Endodermal cell (in vitro differentiated cells): ENCODE data around the gene PRKCB. TPM values are rescaled to one million over a fixed set of nuclear protein-coding genes. Genes with fewer than 3 reads are reported as not detected.
"Not testable (repeated sequence)": the region's sequence is repeated elsewhere in the genome, so short reads cannot be mapped to it uniquely, and the experiment has no call there.

ENCODE experiments used
- DNase-seq: peaks from one replicate; pipeline ENCODE4 v3.0.0-alpha.2; 2017
- H3K27ac ChIP-seq: 2 replicates; pipeline ENCODE4 v1.5.1; 2013; ENCODE audit warnings: mild to moderate bottlenecking, low read depth, low read length, moderate library complexity
- H3K27me3 ChIP-seq: 2 replicates; pipeline ENCODE4 v1.6.1; 2013; ENCODE audit warnings: mild to moderate bottlenecking, low read length, moderate library complexity; ENCODE audit not compliant: insufficient read depth, control insufficient read depth, poor library complexity, severe bottlenecking
- H3K36me3 ChIP-seq: 2 replicates; pipeline ENCODE4 v1.7.0; 2013; ENCODE audit warnings: mild to moderate bottlenecking, low read length, moderate library complexity; ENCODE audit not compliant: control insufficient read depth, insufficient read depth
- H3K4me1 ChIP-seq: one replicate; pipeline ENCODE4 v1.7.0; 2013; ENCODE audit warnings: low read length; ENCODE audit not compliant: control insufficient read depth, insufficient read depth
- H3K4me3 ChIP-seq: 2 replicates; pipeline ENCODE4 v1.5.1; 2013; ENCODE audit warnings: mild to moderate bottlenecking, low read length, moderate library complexity
- H3K9ac ChIP-seq: 2 replicates; pipeline ENCODE4 v1.6.1; 2013; ENCODE audit warnings: mild to moderate bottlenecking, low read length, moderate library complexity; ENCODE audit not compliant: poor library complexity, severe bottlenecking; ENCODE audit errors: extremely low read depth
- H3K9me3 ChIP-seq: 2 replicates; pipeline ENCODE4 v1.6.1; 2013; ENCODE audit warnings: mild to moderate bottlenecking, low read length, moderate library complexity; ENCODE audit not compliant: control insufficient read depth
- H3K27ac Mint-ChIP-seq: 2 replicates; pipeline ENCODE4 v1.8.0; 2020; ENCODE audit warnings: mixed read lengths
- H3K27me3 Mint-ChIP-seq: 2 replicates; pipeline ENCODE4 v1.8.0; 2021; ENCODE audit warnings: mild to moderate bottlenecking, mixed read lengths; ENCODE audit not compliant: insufficient read depth
- H3K36me3 Mint-ChIP-seq: 2 replicates; pipeline ENCODE4 v1.8.0; 2020; ENCODE audit warnings: low read depth, mixed read lengths
- H3K4me1 Mint-ChIP-seq: 2 replicates; pipeline ENCODE4 v1.8.0; 2020; ENCODE audit warnings: mixed read lengths
- H3K4me3 Mint-ChIP-seq: 2 replicates; pipeline ENCODE4 v1.8.0; 2020; ENCODE audit warnings: mild to moderate bottlenecking, moderate library complexity, mixed read lengths
- H3K9me3 Mint-ChIP-seq: 2 replicates; pipeline ENCODE4 v1.8.0; 2020; ENCODE audit warnings: mild to moderate bottlenecking, mixed read lengths
- CTCF ChIP-seq: fragments of 200-600 bp; sonication (generic); conservative IDR thresholded peaks from 2 replicates; pipeline ENCODE4 v1.5.0; 2021; ENCODE audit warnings: antibody characterized with exemption, mild to moderate bottlenecking
- WGBS, 2 experiments: methylation state at CpG; one replicate each; pipeline versions ENCODE4 v1.1.5 to v1.1.7; 2013; ENCODE audit warnings: missing lambda C conversion rate in 2 of 2, mixed read lengths in 1 of 2; ENCODE audit not compliant: insufficient coverage in 1 of 2, insufficient read length in 1 of 2; 5-methylcytosine and 5-hydroxymethylcytosine counted together
- total RNA-seq, 2 donors: library from RNA; stranded (reverse); fragmentation: NEBNext Ultra II Directional in 1 of 2; extraction: Animal tissue kit (Norgen Biotek cat#: 25700) in 1 of 2; gene quantifications; 2 replicates in 1 of 2; 3 replicates in 1 of 2; pipeline ENCODE4 v1.2.1, GENCODE V29; 2021

PRKCB gene
- total RNA-seq, 2 donors from 2014 or later, result 0.38 to 1.1 TPM

GRCh38 chr16:23908790-23909189 lies 73.0 kb downstream of the PRKCB start:
- 97% methylated on average over 3 to 8 of the region's 9 CpGs for WGBS, 2 experiments
- Histone ChIP-seq H3K36me3 (no peaks in the 10 kb centered on the region), H3K4me1 (peaks cover 2% of the 10 kb centered on the region), H3K9me3 (no peaks in the 10 kb centered on the region), H3K9ac (no peak overlapping the region), H3K27me3 (no peaks in the 10 kb centered on the region), H3K27ac (no peak overlapping the region), H3K4me3 (no peak overlapping the region)
- Mint-ChIP-seq H3K4me3 (no peak overlapping the region), H3K4me1 (peaks cover 22% of the 10 kb centered on the region), H3K27me3 (peaks cover 11% of the 10 kb centered on the region), H3K9me3 (no peaks in the 10 kb centered on the region), H3K36me3 (no peaks in the 10 kb centered on the region), H3K27ac (no peak overlapping the region)
- DNase-seq, result no peak
- TF ChIP-seq CTCF, result no peak

GRCh38 chr16:23909792-23910418 lies 74.1 kb downstream of the PRKCB start:
- H3K27ac ChIP-seq, result no peak overlapping the region
- H3K9ac ChIP-seq, result no peak overlapping the region
- Mint-ChIP-seq H3K4me3 (no peak overlapping the region), H3K36me3 (no peaks in the 10 kb centered on the region), H3K27me3 (peaks cover 12% of the 10 kb centered on the region), H3K27ac (no peak overlapping the region), H3K4me1 (peaks cover 22% of the 10 kb centered on the region), H3K9me3 (no peaks in the 10 kb centered on the region)
- WGBS, 2 experiments, result 71 to 85% methylated on average over 6 to 8 of the region's 8 CpGs
- DNase-seq, result no peak
- no peaks in the 10 kb centered on the region for H3K27me3 ChIP-seq
- no peak overlapping the region for H3K4me3 ChIP-seq
- TF ChIP-seq CTCF, result no peak
- H3K36me3 ChIP-seq, result no peaks in the 10 kb centered on the region
- H3K4me1 ChIP-seq, result peaks cover 2% of the 10 kb centered on the region
- no peaks in the 10 kb centered on the region for H3K9me3 ChIP-seq

- Mint-ChIP-seq H3K36me3 (no peaks in the 10 kb centered on the region), H3K27me3 (peaks cover 14% of the 10 kb centered on the region), H3K4me3 (no peak overlapping the region), H3K4me1 (peaks cover 1% of the 10 kb centered on the region), H3K27ac (no peak overlapping the region), H3K9me3 (no peaks in the 10 kb centered on the region)
- no peak for DNase-seq
- no peaks in the 10 kb centered on the region for H3K27me3 ChIP-seq
- H3K4me3 ChIP-seq, result no peak overlapping the region
- WGBS, 2 experiments, result 67 to 74% methylated on average over 4 to 6 of the region's 6 CpGs
- no peak overlapping the region for H3K9ac ChIP-seq
- no peaks in the 10 kb centered on the region for H3K9me3 ChIP-seq
- TF ChIP-seq CTCF, result no peak
- H3K4me1 ChIP-seq, result no peaks in the 10 kb centered on the region
- no peaks in the 10 kb centered on the region for H3K36me3 ChIP-seq
- peak overlapping the region; percentile 32 for H3K27ac ChIP-seq
These were observed 79.3 kb downstream of the PRKCB start for GRCh38 chr16:23914946-23915530.

- not testable (repeated sequence) for H3K36me3 ChIP-seq, H3K4me1 ChIP-seq, DNase-seq, H3K9me3 Mint-ChIP-seq, H3K27ac ChIP-seq, H3K36me3 Mint-ChIP-seq, H3K9ac ChIP-seq, H3K9me3 ChIP-seq, H3K27ac Mint-ChIP-seq, H3K4me3 ChIP-seq, H3K27me3 ChIP-seq, H3K4me3 Mint-ChIP-seq, H3K4me1 Mint-ChIP-seq
- H3K27me3 Mint-ChIP-seq, result peaks cover 14% of the 10 kb centered on the region
- 80 to 88% methylated on average over 1 of the region's 1 CpG for WGBS, 2 experiments
These were observed 80.8 kb downstream of the PRKCB start for GRCh38 chr16:23916552-23916951.
